ENCODE results near the gene HACL1. TPM values are rescaled to one million over a fixed set of nuclear protein-coding genes. Genes with fewer than 3 reads are reported as not detected.

Gene HACL1
- total and polyA plus RNA-seq, 10 of the 15 experiments (the other 5 are each of a cell fraction or from before 2014, with no cell fraction given): 19.4 to 48.7 (median 30.1) TPM

- TF ChIP-seq, protein P1, sequence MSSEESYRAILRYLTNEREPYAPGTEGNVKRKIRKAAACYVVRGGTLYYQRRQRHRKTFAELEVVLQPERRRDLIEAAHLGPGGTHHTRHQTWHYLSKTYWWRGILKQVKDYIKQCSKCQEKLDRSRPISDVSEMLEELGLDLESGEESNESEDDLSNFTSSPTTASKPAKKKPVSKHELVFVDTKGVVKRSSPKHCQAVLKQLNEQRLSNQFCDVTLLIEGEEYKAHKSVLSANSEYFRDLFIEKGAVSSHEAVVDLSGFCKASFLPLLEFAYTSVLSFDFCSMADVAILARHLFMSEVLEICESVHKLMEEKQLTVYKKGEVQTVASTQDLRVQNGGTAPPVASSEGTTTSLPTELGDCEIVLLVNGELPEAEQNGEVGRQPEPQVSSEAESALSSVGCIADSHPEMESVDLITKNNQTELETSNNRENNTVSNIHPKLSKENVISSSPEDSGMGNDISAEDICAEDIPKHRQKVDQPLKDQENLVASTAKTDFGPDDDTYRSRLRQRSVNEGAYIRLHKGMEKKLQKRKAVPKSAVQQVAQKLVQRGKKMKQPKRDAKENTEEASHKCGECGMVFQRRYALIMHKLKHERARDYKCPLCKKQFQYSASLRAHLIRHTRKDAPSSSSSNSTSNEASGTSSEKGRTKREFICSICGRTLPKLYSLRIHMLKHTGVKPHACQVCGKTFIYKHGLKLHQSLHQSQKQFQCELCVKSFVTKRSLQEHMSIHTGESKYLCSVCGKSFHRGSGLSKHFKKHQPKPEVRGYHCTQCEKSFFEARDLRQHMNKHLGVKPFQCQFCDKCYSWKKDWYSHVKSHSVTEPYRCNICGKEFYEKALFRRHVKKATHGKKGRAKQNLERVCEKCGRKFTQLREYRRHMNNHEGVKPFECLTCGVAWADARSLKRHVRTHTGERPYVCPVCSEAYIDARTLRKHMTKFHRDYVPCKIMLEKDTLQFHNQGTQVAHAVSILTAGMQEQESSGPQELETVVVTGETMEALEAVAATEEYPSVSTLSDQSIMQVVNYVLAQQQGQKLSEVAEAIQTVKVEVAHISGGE (CRISPR knock-in tag; IDR thresholded peaks at IDR 0.05): no peak
- TF ChIP-seq EZH2 (IDR thresholded peaks at IDR 0.05; ENCODE audit: borderline replicate concordance, control insufficient read depth, low read depth, low read length) (no peak), RELB (IDR thresholded peaks at IDR 0.05; ENCODE audit: low read depth) (no peak)
These were observed 19.6 kb downstream of the HACL1 start (continued) for GRCh38 chr3:15581471-15582394.

- peaks cover 2 to 9% of the 10 kb centered on the region in 2 experiments; a peak in 3 of 4 replicates for H3K36me3 ChIP-seq (ENCODE audit: control insufficient read depth in 2 of 2, insufficient read depth in 2 of 2, low read length in 1 of 2)
- SMC1A ChIA-PET (ENCODE audit: uncharacterized antibody, unreplicated experiment): interaction anchor here (0.9 to 1.6 kb wide), 2 partner anchors 113 to 229 kb away, joined by 3 read pairs; no protein-coding TSS in a partner anchor
- no peak overlapping the region for H3K27ac ChIP-seq (ENCODE audit: control insufficient read depth, insufficient read depth)
- 100% methylated on average over 2 of the region's 2 CpGs for WGBS (ENCODE audit: insufficient coverage, insufficient replicate concordance, low lambda C conversion rate, missing lambda C conversion rate)
- TF ChIP-seq USF1 (IDR thresholded peaks at IDR 0.05; ENCODE audit: borderline replicate concordance, extremely low read length, insufficient read depth, low read depth, low read length): no peak
- no peaks in the 10 kb centered on the region for H3K79me2 ChIP-seq (ENCODE audit: control insufficient read depth, insufficient read depth, low read length)
- ATAC-seq: no peak
- H3K27me3 ChIP-seq (replicated peaks in 1 of 2; ENCODE audit: control insufficient read depth in 2 of 2, insufficient read depth in 2 of 2, low read length in 1 of 2): no peaks in the 10 kb centered on the region
- FAIRE-seq: no peak
- no peaks in the 10 kb centered on the region for H3K9me3 ChIP-seq (replicated peaks; ENCODE audit: control insufficient read depth, insufficient read depth, low read length)
- intact Hi-C loops (cut with micrococcal nuclease; ENCODE audit: unreplicated experiment): no loop called here
- H4K20me1 ChIP-seq (ENCODE audit: control insufficient read depth, insufficient read depth): no peaks in the 10 kb centered on the region
- CTCF ChIA-PET: no interaction called here
- peaks cover 3% of the 10 kb centered on the region for H3K4me1 ChIP-seq (ENCODE audit: control insufficient read depth, insufficient read depth, low read length)
- H3K4me3 ChIP-seq: no peak overlapping the region
- no peak overlapping the region for H2AFZ ChIP-seq (ENCODE audit: control insufficient read depth, low read depth, low read length)
- in situ Hi-C loops (cut with MboI): no loop called here
- RAD21 ChIA-PET (ENCODE audit: unreplicated experiment): no interaction called here
- H3K9ac ChIP-seq (ENCODE audit: control insufficient read depth, insufficient read depth, low read length): no peak overlapping the region
- no peak overlapping the region for H3K4me2 ChIP-seq (ENCODE audit: control insufficient read depth, insufficient read depth)
- no TSS peak for BruUV-seq (replicated peaks)
- POLR2A ChIA-PET: no interaction called here
- DNase-seq (ENCODE audit: low read depth, low spot score): no peak
These were observed 22.3 kb downstream of the HACL1 start for GRCh38 chr3:15579051-15579450.

All from GM12878 (cell line).